ENCODE data around the gene SORBS2.

- TF ChIP-seq JUN (IDR thresholded peaks at IDR 0.05) (no peak), CTCF (IDR thresholded peaks at IDR 0.05) (no peak), POLR2AphosphoS2 (conservative IDR thresholded peaks at IDR 0.05; ENCODE audit: low read length) (no peak), PBX3 (IDR thresholded peaks at IDR 0.05) (no peak), JUNB (IDR thresholded peaks at IDR 0.05) (no peak), EHMT2 (IDR thresholded peaks at IDR 0.05; ENCODE audit: low read depth) (no peak), USF2 (IDR thresholded peaks at IDR 0.05) (no peak), ELK1 (IDR thresholded peaks at IDR 0.05; ENCODE audit: low read depth, low read length) (no peak), CHD2 (IDR thresholded peaks at IDR 0.05; ENCODE audit: low read length, partially characterized antibody) (no peak), EP300 (IDR thresholded peaks at IDR 0.05) (no peak), POLR2A (IDR thresholded peaks at IDR 0.05; ENCODE audit: low read length) (no peak), MAX (IDR thresholded peaks at IDR 0.05) (no peak), HDAC2 (IDR thresholded peaks at IDR 0.05) (no peak), MAFK (IDR thresholded peaks at IDR 0.05; ENCODE audit: partially characterized antibody) (no peak)
Measured at GRCh38 chr4:185672618-185673017, 139.4 kb downstream of the SORBS2 start.
